ENCODE data around the gene C9orf153.

Gene C9orf153

DNA sequence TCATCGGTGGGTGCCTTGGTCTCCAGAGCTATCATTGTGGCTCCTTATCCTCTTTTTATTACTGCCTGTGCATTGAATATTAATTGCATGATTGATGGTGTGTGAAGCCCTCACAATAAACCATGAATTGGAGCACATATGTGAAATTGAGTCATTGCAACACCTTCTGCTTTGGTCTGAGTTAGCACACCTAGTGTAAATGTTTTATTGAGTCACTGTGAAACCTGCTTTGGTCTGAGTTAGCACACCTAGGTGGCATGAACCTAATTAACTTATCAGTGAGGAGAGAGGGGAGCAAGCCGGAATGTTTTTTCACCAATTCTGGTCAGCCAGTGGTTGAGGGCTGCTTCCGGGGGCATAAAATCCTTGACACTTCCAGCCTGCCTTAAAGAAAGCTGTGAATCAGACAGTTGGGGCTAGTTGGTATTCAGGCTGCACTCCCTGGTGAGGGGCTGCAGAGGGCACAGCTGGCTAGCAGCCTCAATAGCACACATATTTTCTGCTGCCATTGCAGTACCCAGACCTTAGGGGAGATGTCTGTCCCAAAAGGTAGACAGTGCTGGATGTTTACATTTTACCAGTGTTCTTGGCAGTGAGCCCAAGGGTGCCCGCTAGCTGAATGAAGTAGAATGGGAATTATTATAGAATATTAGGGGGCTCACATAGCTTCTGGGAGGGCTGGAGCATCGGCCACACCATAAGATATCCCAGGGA lies 83.6 kb downstream of the C9orf153 start:
- no peak overlapping the region for H3K27ac ChIP-seq
- TF ChIP-seq, protein P1, sequence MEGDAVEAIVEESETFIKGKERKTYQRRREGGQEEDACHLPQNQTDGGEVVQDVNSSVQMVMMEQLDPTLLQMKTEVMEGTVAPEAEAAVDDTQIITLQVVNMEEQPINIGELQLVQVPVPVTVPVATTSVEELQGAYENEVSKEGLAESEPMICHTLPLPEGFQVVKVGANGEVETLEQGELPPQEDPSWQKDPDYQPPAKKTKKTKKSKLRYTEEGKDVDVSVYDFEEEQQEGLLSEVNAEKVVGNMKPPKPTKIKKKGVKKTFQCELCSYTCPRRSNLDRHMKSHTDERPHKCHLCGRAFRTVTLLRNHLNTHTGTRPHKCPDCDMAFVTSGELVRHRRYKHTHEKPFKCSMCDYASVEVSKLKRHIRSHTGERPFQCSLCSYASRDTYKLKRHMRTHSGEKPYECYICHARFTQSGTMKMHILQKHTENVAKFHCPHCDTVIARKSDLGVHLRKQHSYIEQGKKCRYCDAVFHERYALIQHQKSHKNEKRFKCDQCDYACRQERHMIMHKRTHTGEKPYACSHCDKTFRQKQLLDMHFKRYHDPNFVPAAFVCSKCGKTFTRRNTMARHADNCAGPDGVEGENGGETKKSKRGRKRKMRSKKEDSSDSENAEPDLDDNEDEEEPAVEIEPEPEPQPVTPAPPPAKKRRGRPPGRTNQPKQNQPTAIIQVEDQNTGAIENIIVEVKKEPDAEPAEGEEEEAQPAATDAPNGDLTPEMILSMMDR (conservative IDR thresholded peaks at IDR 0.05), result no peak

DNA sequence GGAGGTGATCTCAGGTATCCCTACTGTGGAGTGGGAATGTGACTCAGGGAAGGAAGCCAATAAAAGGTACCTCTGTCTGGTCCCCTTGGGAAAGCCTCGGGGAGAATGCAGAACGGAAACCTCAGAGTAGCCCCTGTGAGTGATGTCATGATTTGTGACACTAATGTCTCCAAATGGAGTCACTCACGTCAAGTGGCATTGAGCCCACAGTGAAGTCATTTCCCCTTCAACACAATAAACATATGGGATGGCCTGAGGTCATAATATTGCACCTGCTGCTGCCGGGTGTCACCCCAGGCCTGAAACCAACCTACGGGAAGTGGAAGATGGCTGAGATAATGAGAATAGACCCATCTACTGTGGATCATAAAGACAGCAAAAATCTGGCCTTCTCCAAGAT lies 84.2 kb downstream of the C9orf153 start:
- no peak overlapping the region for H3K27ac ChIP-seq
- TF ChIP-seq, protein P1 (conservative IDR thresholded peaks at IDR 0.05), result no peak
